Upper lobe of left lung (tissue), 4 donors: Measurements from ENCODE around the gene EFR3B.

Experiments used
- EP300 ChIP-seq, 4 donors: sonication (generic); formaldehyde crosslinking; IDR thresholded peaks; one replicate each; pipeline ENCODE4 v1.5.1; 2017; ENCODE audit warnings: antibody characterized with exemption in 4 of 4, control low read depth in 2 of 4
- POLR2A ChIP-seq, 4 donors: fragments of 450-650 bp; IDR thresholded peaks; one replicate each; pipeline ENCODE4 v1.5.1; 2016 to 2017; ENCODE audit warnings: antibody characterized with exemption in 4 of 4, mild to moderate bottlenecking in 2 of 4
- POLR2AphosphoS5 ChIP-seq, 2 donors: sonication (generic); formaldehyde crosslinking; IDR thresholded peaks; one replicate each; pipeline ENCODE4 v1.5.1; 2017; ENCODE audit warnings: antibody characterized with exemption in 2 of 2
- TF ChIP-seq, protein P1 (sequence below), 6 experiments: fragments of 450-650 bp in 4 of 6; fragments of 200-600 bp in 2 of 6; sonication (generic) in 2 of 6; IDR thresholded peaks; one replicate each; pipeline ENCODE4 v1.5.1; 2016 to 2019; ENCODE audit warnings: antibody characterized with exemption in 6 of 6

DNA sequence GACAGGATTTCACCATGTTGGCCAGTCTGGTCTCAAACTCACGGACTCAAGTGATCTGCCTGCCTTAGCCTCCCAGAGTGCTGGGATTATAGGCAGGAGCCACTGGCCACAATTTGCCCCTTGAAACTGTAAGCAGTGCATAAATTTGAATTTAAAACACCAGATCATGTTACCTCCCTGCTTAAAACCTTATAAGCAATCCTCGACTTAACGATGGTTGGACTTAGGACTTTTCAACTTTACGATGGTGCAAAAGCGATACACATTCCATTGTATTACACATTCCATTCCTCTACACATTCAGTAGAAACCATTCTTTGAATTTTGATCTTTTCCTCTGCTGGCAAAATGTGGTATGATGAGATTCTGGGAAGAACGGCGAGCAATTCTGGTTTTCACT, 23.2 kb upstream of the EFR3B start:
- TF ChIP-seq, protein P1, sequence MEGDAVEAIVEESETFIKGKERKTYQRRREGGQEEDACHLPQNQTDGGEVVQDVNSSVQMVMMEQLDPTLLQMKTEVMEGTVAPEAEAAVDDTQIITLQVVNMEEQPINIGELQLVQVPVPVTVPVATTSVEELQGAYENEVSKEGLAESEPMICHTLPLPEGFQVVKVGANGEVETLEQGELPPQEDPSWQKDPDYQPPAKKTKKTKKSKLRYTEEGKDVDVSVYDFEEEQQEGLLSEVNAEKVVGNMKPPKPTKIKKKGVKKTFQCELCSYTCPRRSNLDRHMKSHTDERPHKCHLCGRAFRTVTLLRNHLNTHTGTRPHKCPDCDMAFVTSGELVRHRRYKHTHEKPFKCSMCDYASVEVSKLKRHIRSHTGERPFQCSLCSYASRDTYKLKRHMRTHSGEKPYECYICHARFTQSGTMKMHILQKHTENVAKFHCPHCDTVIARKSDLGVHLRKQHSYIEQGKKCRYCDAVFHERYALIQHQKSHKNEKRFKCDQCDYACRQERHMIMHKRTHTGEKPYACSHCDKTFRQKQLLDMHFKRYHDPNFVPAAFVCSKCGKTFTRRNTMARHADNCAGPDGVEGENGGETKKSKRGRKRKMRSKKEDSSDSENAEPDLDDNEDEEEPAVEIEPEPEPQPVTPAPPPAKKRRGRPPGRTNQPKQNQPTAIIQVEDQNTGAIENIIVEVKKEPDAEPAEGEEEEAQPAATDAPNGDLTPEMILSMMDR (IDR thresholded peaks at IDR 0.05), result no peak
- TF ChIP-seq POLR2A (IDR thresholded peaks at IDR 0.05) (no peak), POLR2AphosphoS5 (IDR thresholded peaks at IDR 0.05) (no peak), EP300 (IDR thresholded peaks at IDR 0.05) (no peak)
